NCI-H1930 (cell line): ENCODE measurements around the gene PNMA6F.
"Not testable (repeated sequence)": the region's sequence is repeated elsewhere in the genome, so short reads cannot be mapped to it uniquely, and the experiment has no call there.

ENCODE experiments used
- DNase-seq, 2 experiments: peaks; one replicate each; lab custom pipeline; 2025; lab: John Stamatoyannopoulos, UW

Gene PNMA6F

GRCh38 chrX:153334654-153335295 is 13.2 kb upstream of the PNMA6F start:
- no peak for DNase-seq

GRCh38 chrX:153333821-153334653 is 12.5 kb upstream of the PNMA6F start, which contains the start of gene ZNF275:
TSS of gene ZNF275 (plus strand) at chrX:153334153. CDS start at chrX:153336680, 2,527 bp downstream.
- DNase-seq = peak; percentile 64 to 80

- no peak for DNase-seq
These were observed 11.7 kb upstream of the PNMA6F start for GRCh38 chrX:153333266-153333665.

- DNase-seq = no peak
These were observed 6.0 kb upstream of the PNMA6F start for GRCh38 chrX:153327561-153327960.

- DNase-seq = no peak
These were observed 897 bp downstream of the PNMA6F start for GRCh38 chrX:153320555-153321184.

GRCh38 chrX:153320047-153320443 is 1.5 kb downstream of the PNMA6F start:
- DNase-seq = not testable (repeated sequence)

- no peak for DNase-seq
These were observed 2.1 kb downstream of the PNMA6F start for GRCh38 chrX:153319295-153320046.

GRCh38 chrX:153318811-153319210 is 2.8 kb downstream of the PNMA6F start:
- DNase-seq = no peak

GRCh38 chrX:153317996-153318722 is 3.4 kb downstream of the PNMA6F start:
- DNase-seq = no peak

GRCh38 chrX:153317306-153317705 is 4.3 kb downstream of the PNMA6F start:
- DNase-seq = no peak

- DNase-seq = no peak
These were observed 8.7 kb downstream of the PNMA6F start for GRCh38 chrX:153312842-153313241.

GRCh38 chrX:153312041-153312440 is 9.5 kb downstream of the PNMA6F start:
- no peak for DNase-seq

GRCh38 chrX:153310901-153311300 is 10.7 kb downstream of the PNMA6F start:
- no peak for DNase-seq

- no peak for DNase-seq
These were observed 14.0 kb downstream of the PNMA6F start for GRCh38 chrX:153307276-153308178.

- no peak for DNase-seq
These were observed 14.9 kb downstream of the PNMA6F start for GRCh38 chrX:153306527-153307115.

- no peak for DNase-seq
These were observed 15.6 kb downstream of the PNMA6F start for GRCh38 chrX:153305972-153306371.

- no peak for DNase-seq
These were observed 16.4 kb downstream of the PNMA6F start for GRCh38 chrX:153304988-153305736.

- DNase-seq = no peak
These were observed 18.0 kb downstream of the PNMA6F start for GRCh38 chrX:153303276-153304262.
